ENCODE measurements around the gene CAV1. TPM values are rescaled to one million over a fixed set of nuclear protein-coding genes. Genes with fewer than 3 reads are reported as not detected.

Gene CAV1
- total and polyA plus RNA-seq, 2 of the 4 experiments (the other 2 are of a cell fraction) = 1,592 to 1,808 TPM

DNA sequence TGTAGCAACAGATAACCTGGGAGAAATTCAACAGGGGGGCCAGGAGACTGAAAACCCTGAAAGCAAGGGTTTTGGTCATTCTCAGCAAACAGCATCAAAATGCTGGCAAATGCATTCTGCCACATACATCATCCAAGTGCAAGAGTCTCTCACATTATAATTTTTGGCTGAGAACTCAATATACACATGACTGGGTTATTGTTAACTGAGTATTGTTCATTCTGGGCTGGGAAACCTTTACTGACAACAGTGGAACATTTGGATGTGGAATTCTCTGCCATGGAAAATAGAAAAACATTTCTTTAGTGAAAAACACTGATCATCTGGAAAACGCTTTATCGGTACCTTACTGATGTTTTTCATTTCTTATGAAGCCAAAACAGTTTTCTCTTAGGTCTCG is 74.0 kb downstream of the CAV1 start:
- H2BK20ac ChIP-seq (ENCODE audit: low read depth, low read length) = no peak overlapping the region
- H2AK9ac ChIP-seq (replicated peaks; ENCODE audit: low read depth, low read length, poor library complexity) = no peak overlapping the region
- no peaks in the 10 kb centered on the region for H3K9me1 ChIP-seq (ENCODE audit: insufficient read depth, low read length)
- CTCF ChIA-PET = interaction anchor here (1.0 kb wide), 1 partner anchor 11 kb away, joined by 3 read pairs; no protein-coding TSS in a partner anchor
- dilution Hi-C loops (cut with HindIII; ENCODE audit: low sequenced_read_pairs, unreplicated experiment) = no loop called here
- H2AK5ac ChIP-seq (ENCODE audit: low read depth, low read length) = no peak overlapping the region
- no peaks in the 10 kb centered on the region for H3K4me1 ChIP-seq (ENCODE audit: control insufficient read depth, insufficient read depth, low read length)
- no peak overlapping the region for H2AFZ ChIP-seq (replicated peaks; ENCODE audit: low read length, poor library complexity)
- no peak overlapping the region for H3K56ac ChIP-seq (ENCODE audit: extremely low read depth, insufficient read depth, low read length)
- no peak overlapping the region for H3K27ac ChIP-seq (ENCODE audit: insufficient read depth, low read length)
- H3K9me3 ChIP-seq (ENCODE audit: control insufficient read depth, insufficient read depth, low read length) = no peaks in the 10 kb centered on the region
- DNase-seq (no peak), ATAC-seq (ENCODE audit: low read depth) (no peak)
- no peak overlapping the region for H3K9ac ChIP-seq (ENCODE audit: low read depth, low read length)
- TF ChIP-seq, protein P1, sequence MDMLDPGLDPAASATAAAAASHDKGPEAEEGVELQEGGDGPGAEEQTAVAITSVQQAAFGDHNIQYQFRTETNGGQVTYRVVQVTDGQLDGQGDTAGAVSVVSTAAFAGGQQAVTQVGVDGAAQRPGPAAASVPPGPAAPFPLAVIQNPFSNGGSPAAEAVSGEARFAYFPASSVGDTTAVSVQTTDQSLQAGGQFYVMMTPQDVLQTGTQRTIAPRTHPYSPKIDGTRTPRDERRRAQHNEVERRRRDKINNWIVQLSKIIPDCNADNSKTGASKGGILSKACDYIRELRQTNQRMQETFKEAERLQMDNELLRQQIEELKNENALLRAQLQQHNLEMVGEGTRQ (IDR thresholded peaks at IDR 0.05; ENCODE audit: low read depth, low read length) = no peak
- TF ChIP-seq, protein P2, sequence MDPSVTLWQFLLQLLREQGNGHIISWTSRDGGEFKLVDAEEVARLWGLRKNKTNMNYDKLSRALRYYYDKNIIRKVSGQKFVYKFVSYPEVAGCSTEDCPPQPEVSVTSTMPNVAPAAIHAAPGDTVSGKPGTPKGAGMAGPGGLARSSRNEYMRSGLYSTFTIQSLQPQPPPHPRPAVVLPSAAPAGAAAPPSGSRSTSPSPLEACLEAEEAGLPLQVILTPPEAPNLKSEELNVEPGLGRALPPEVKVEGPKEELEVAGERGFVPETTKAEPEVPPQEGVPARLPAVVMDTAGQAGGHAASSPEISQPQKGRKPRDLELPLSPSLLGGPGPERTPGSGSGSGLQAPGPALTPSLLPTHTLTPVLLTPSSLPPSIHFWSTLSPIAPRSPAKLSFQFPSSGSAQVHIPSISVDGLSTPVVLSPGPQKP (IDR thresholded peaks at IDR 0.05; ENCODE audit: borderline replicate concordance, low read depth, low read length) = no peak
- TF ChIP-seq CHD1 (IDR thresholded peaks at IDR 0.05; ENCODE audit: low read depth, low read length) (no peak), RFX5 (IDR thresholded peaks at IDR 0.05; ENCODE audit: low read depth, low read length) (no peak), POLR2A (IDR thresholded peaks at IDR 0.05; ENCODE audit: low read depth, low read length) (no peak), RCOR1 (IDR thresholded peaks at IDR 0.05; ENCODE audit: insufficient replicate concordance, low read length) (no peak), FOS (IDR thresholded peaks at IDR 0.05; ENCODE audit: low read depth, low read length) (no peak)
- no CpG with 5 or more reads among the region's 3 CpGs for WGBS, 2 experiments (ENCODE audit: extremely low coverage in 2 of 2, insufficient read length in 1 of 2)
- intact Hi-C loops (cut with micrococcal nuclease) = no loop called here
- no peaks in the 10 kb centered on the region for H3K79me1 ChIP-seq (ENCODE audit: low read depth in 1 of 2, low read length in 2 of 2)
- H4K5ac ChIP-seq (ENCODE audit: low read depth, low read length) = no peak overlapping the region
- POLR2A ChIA-PET (ENCODE audit: unreplicated experiment) = no interaction called here
- H3K4ac ChIP-seq (ENCODE audit: low read depth, low read length) = no peak overlapping the region
- no peak overlapping the region for H3K18ac ChIP-seq (ENCODE audit: low read depth, low read length)
- no TSS peak for BruUV-seq (replicated peaks)
- no peak overlapping the region for H4K91ac ChIP-seq (ENCODE audit: insufficient read depth, low read depth, low read length)
- H3K27me3 ChIP-seq (ENCODE audit: control insufficient read depth, insufficient read depth, low read length) = no peaks in the 10 kb centered on the region
- H3K4me3 ChIP-seq (ENCODE audit: insufficient read depth, low read depth, low read length) = no peak overlapping the region
- in situ Hi-C loops (cut with MboI; ENCODE audit: low sequenced_read_pairs) = loop anchor here (10.0 kb wide), 1 partner anchor 424 kb away; no protein-coding TSS in a partner anchor
- H2BK5ac ChIP-seq (ENCODE audit: low read depth, low read length, poor library complexity, severe bottlenecking) = no peak overlapping the region
- H3K14ac ChIP-seq (replicated peaks; ENCODE audit: low read depth, low read length) = no peak overlapping the region
- H2BK120ac ChIP-seq (ENCODE audit: low read depth, low read length) = no peak overlapping the region
- H3K4me2 ChIP-seq (ENCODE audit: low read depth, low read length) = no peak overlapping the region
- H4K8ac ChIP-seq (ENCODE audit: low read depth in 2 of 2, low read length in 2 of 2) = no peak overlapping the region
- no peaks in the 10 kb centered on the region for H4K20me1 ChIP-seq (ENCODE audit: insufficient read depth, low read length)
- H3K23ac ChIP-seq (ENCODE audit: low read depth, low read length) = no peak overlapping the region
- no peak overlapping the region for H2BK15ac ChIP-seq (ENCODE audit: low read depth, low read length)
- H3K36me3 ChIP-seq (ENCODE audit: control insufficient read depth, insufficient read depth, low read length) = no peaks in the 10 kb centered on the region
